HCT116 (cell line): ENCODE measurements around the gene PPM1B.

Experiments used
- CEBPB ChIP-seq: IDR thresholded peaks from 2 replicates; pipeline ENCODE4 v1.6.1; 2012; ENCODE audit warnings: low read depth
- EZH2 ChIP-seq: fragments of 200-600 bp; sonication (generic); IDR thresholded peaks from 2 replicates; pipeline ENCODE4 v1.6.1; 2017; ENCODE audit warnings: antibody characterized with exemption, mixed run types
- EZH2phosphoT487 ChIP-seq: fragments of 200-600 bp; IDR thresholded peaks from 2 replicates; pipeline ENCODE4 v1.6.1; 2018; ENCODE audit warnings: antibody characterized with exemption, borderline replicate concordance
- POLR2A ChIP-seq: IDR thresholded peaks from 2 replicates; pipeline ENCODE4 v1.7.0; 2011; ENCODE audit warnings: borderline replicate concordance; ENCODE audit not compliant: insufficient read depth, insufficient read length; ENCODE audit errors: extremely low read depth
- RAD21 ChIP-seq: IDR thresholded peaks from 2 replicates; pipeline ENCODE4 v1.6.1; 2012; ENCODE audit warnings: low read depth, mild to moderate bottlenecking
- REST ChIP-seq: IDR thresholded peaks from 2 replicates; pipeline ENCODE4 v1.6.1; 2012; ENCODE audit warnings: low read depth
- SIN3A ChIP-seq: IDR thresholded peaks from 2 replicates; pipeline ENCODE4 v1.6.1; 2012; ENCODE audit warnings: low read depth
- YY1 ChIP-seq: IDR thresholded peaks from 2 replicates; pipeline ENCODE4 v1.6.1; 2011; ENCODE audit warnings: low read length, low read depth, moderate library complexity, mild to moderate bottlenecking; ENCODE audit not compliant: insufficient replicate concordance; ENCODE audit errors: extremely low read depth
- ZBTB33 ChIP-seq: IDR thresholded peaks from 2 replicates; pipeline ENCODE4 v1.6.1; 2011; ENCODE audit warnings: mild to moderate bottlenecking, low read length, moderate library complexity; ENCODE audit not compliant: insufficient replicate concordance; ENCODE audit errors: extremely low read depth
- TF ChIP-seq, protein P1 (sequence below), 3 experiments: fragments of 200-600 bp in 1 of 3; sonication (generic) in 1 of 3; IDR thresholded peaks in 2 of 3; conservative IDR thresholded peaks in 1 of 3; 2 replicates each; pipeline ENCODE4 v1.5.1; 2012 to 2017; ENCODE audit warnings: low read depth in 2 of 3, low read length in 2 of 3, antibody characterized with exemption in 1 of 3, borderline replicate concordance in 1 of 3, control low read depth in 1 of 3, mild to moderate bottlenecking in 1 of 3, mixed read lengths in 1 of 3, mixed run types in 1 of 3, moderate library complexity in 1 of 3; ENCODE audit not compliant: insufficient read depth in 1 of 3
- TF ChIP-seq, protein P2 (sequence below): IDR thresholded peaks from 2 replicates; pipeline ENCODE4 v1.6.1; 2012

GRCh38 chr2:44168681-44169154 lies at the start of gene PPM1B:
- no peak for TF ChIP-seq RAD21
- TF ChIP-seq, protein P1, sequence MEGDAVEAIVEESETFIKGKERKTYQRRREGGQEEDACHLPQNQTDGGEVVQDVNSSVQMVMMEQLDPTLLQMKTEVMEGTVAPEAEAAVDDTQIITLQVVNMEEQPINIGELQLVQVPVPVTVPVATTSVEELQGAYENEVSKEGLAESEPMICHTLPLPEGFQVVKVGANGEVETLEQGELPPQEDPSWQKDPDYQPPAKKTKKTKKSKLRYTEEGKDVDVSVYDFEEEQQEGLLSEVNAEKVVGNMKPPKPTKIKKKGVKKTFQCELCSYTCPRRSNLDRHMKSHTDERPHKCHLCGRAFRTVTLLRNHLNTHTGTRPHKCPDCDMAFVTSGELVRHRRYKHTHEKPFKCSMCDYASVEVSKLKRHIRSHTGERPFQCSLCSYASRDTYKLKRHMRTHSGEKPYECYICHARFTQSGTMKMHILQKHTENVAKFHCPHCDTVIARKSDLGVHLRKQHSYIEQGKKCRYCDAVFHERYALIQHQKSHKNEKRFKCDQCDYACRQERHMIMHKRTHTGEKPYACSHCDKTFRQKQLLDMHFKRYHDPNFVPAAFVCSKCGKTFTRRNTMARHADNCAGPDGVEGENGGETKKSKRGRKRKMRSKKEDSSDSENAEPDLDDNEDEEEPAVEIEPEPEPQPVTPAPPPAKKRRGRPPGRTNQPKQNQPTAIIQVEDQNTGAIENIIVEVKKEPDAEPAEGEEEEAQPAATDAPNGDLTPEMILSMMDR (IDR thresholded peaks at IDR 0.05 in 2 of 3, conservative IDR thresholded peaks at IDR 0.05 in 1 of 3; ENCODE audit: borderline replicate concordance in 1 of 3, insufficient read depth in 1 of 3, low read depth in 2 of 3, low read length in 2 of 3), result no peak
- TF ChIP-seq EZH2, result no peak
- peak; percentile 69 for TF ChIP-seq POLR2A
- TF ChIP-seq YY1, result peak; percentile 92
- no peak for TF ChIP-seq CEBPB
- no peak for TF ChIP-seq EZH2phosphoT487
- no peak for TF ChIP-seq REST
- TF ChIP-seq, protein P2, sequence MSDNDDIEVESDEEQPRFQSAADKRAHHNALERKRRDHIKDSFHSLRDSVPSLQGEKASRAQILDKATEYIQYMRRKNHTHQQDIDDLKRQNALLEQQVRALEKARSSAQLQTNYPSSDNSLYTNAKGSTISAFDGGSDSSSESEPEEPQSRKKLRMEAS, result no peak
- TF ChIP-seq ZBTB33, result no peak
- no peak for TF ChIP-seq SIN3A
